ENCODE data around the gene RBFA. TPM values are rescaled to one million over a fixed set of nuclear protein-coding genes. Genes with fewer than 3 reads are reported as not detected.
"Not testable (repeated sequence)": the region's sequence is repeated elsewhere in the genome, so short reads cannot be mapped to it uniquely, and the experiment has no call there.

RBFA gene
- total and polyA plus RNA-seq, 2 experiments from 2014 or later, result 21.4 to 29.4 TPM

- H3K27ac ChIP-seq, result no peak overlapping the region
- WGBS (ENCODE audit: low lambda C conversion rate, missing lambda C conversion rate), result 86% methylated on average over 5 of the region's 5 CpGs
- TF ChIP-seq, protein P1, sequence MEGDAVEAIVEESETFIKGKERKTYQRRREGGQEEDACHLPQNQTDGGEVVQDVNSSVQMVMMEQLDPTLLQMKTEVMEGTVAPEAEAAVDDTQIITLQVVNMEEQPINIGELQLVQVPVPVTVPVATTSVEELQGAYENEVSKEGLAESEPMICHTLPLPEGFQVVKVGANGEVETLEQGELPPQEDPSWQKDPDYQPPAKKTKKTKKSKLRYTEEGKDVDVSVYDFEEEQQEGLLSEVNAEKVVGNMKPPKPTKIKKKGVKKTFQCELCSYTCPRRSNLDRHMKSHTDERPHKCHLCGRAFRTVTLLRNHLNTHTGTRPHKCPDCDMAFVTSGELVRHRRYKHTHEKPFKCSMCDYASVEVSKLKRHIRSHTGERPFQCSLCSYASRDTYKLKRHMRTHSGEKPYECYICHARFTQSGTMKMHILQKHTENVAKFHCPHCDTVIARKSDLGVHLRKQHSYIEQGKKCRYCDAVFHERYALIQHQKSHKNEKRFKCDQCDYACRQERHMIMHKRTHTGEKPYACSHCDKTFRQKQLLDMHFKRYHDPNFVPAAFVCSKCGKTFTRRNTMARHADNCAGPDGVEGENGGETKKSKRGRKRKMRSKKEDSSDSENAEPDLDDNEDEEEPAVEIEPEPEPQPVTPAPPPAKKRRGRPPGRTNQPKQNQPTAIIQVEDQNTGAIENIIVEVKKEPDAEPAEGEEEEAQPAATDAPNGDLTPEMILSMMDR (IDR thresholded peaks at IDR 0.05; ENCODE audit: poor library complexity), result no peak
- TF ChIP-seq EZH2phosphoT487 (IDR thresholded peaks at IDR 0.05; ENCODE audit: low read depth, severe bottlenecking, unreplicated experiment), result no peak
- no peak for TF ChIP-seq EZH2 (IDR thresholded peaks at IDR 0.05; ENCODE audit: borderline replicate concordance)
- H3K27me3 ChIP-seq, result no peaks in the 10 kb centered on the region
- no peaks in the 10 kb centered on the region for H3K4me1 ChIP-seq (ENCODE audit: insufficient read depth)
- no peak overlapping the region for H2AFZ ChIP-seq
- no peaks in the 10 kb centered on the region for H3K79me2 ChIP-seq
- no peak overlapping the region for H3K4me3 ChIP-seq
- no peaks in the 10 kb centered on the region for H4K20me1 ChIP-seq (ENCODE audit: insufficient read depth, poor library complexity, severe bottlenecking)
- H3K9me2 ChIP-seq (replicated peaks; ENCODE audit: insufficient read depth), result no peaks in the 10 kb centered on the region
- H3K4me2 ChIP-seq, result no peak overlapping the region
- no peaks in the 10 kb centered on the region for H3K9me3 ChIP-seq (ENCODE audit: low read depth)
- H3K36me3 ChIP-seq (replicated peaks; ENCODE audit: insufficient read depth, low read depth), result no peaks in the 10 kb centered on the region
- DNase-seq (ENCODE audit: low spot score), result no peak
These were observed 23.7 kb upstream of the RBFA start for GRCh38 chr18:80010551-80010906.

DNA sequence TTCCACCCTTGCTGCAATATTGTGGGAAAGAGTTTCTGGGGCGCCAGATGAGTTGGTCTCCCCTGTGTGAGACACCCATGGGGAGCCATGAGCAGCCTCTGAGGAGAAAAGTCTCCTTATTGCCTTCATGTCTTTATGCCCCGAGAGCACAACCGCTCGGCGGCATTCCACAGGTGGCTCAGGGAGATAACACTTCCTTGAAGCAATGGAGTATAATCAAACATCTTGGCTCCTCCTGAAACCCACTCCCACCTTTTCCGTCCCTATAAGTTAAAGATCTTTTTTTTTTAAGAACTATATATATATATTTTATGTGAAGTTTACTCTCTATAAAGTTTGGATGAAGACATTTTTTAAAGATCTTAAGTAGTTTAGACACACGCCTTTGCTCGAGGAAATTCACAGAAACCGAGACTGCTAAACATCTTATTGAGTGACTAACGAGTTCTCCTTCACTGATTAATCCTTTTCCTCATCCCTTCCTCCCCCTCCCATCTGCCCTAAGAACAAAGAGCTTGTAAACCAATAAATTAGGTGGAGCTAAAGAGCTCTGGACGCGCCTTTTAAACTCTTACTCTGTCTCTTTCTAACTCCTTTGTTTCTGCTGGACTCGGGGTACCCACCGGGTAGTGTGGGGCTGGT, 22.6 kb upstream of the RBFA start:
- not testable (repeated sequence) for H2AFZ ChIP-seq; H3K9me2 ChIP-seq (replicated peaks; ENCODE audit: insufficient read depth); H3K27me3 ChIP-seq; H3K27ac ChIP-seq; H3K9me3 ChIP-seq (ENCODE audit: low read depth); H3K79me2 ChIP-seq; H3K4me3 ChIP-seq; DNase-seq (ENCODE audit: low spot score); H4K20me1 ChIP-seq (ENCODE audit: insufficient read depth, poor library complexity, severe bottlenecking); H3K36me3 ChIP-seq (replicated peaks; ENCODE audit: insufficient read depth, low read depth); H3K4me1 ChIP-seq (ENCODE audit: insufficient read depth); H3K4me2 ChIP-seq
- 89% methylated on average over 14 of the region's 14 CpGs for WGBS (ENCODE audit: low lambda C conversion rate, missing lambda C conversion rate)

GRCh38 chr18:80012714-80013113, 21.5 kb upstream of the RBFA start:
- Histone ChIP-seq H4K20me1 (ENCODE audit: insufficient read depth, poor library complexity, severe bottlenecking) (no peaks in the 10 kb centered on the region), H3K79me2 (no peaks in the 10 kb centered on the region), H3K4me3 (no peak overlapping the region), H3K4me2 (no peak overlapping the region), H3K27me3 (no peaks in the 10 kb centered on the region), H2AFZ (no peak overlapping the region), H3K9me2 (replicated peaks; ENCODE audit: insufficient read depth) (no peaks in the 10 kb centered on the region), H3K36me3 (replicated peaks; ENCODE audit: insufficient read depth, low read depth) (no peaks in the 10 kb centered on the region), H3K9me3 (ENCODE audit: low read depth) (no peaks in the 10 kb centered on the region), H3K27ac (no peak overlapping the region), H3K4me1 (ENCODE audit: insufficient read depth) (no peaks in the 10 kb centered on the region)
- WGBS (ENCODE audit: low lambda C conversion rate, missing lambda C conversion rate), result 94% methylated on average over 19 of the region's 20 CpGs
- TF ChIP-seq, protein P1 (IDR thresholded peaks at IDR 0.05; ENCODE audit: poor library complexity), result no peak
- no peak for TF ChIP-seq EZH2phosphoT487 (IDR thresholded peaks at IDR 0.05; ENCODE audit: low read depth, severe bottlenecking, unreplicated experiment)
- TF ChIP-seq EZH2 (IDR thresholded peaks at IDR 0.05; ENCODE audit: borderline replicate concordance), result no peak
- DNase-seq (ENCODE audit: low spot score), result no peak

DNA sequence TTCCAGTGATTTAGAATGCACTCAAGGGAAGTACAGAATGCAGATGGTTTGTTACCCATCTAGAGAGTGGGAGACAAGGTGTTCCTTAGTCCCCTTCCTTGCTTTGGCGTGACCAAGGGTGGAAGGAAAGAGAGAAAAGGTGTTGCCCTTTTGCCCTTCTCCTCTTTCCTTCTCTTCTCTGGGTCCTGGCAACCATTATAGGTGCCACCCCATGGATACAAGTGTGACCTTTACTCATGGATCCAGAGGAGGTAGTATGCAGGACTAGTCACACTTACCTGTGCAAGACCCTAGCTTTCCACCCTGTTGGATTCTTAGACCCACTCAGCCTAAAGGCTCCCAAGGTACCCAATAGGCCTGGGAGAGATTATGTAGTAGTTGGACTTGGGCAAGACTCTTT, 11.6 kb upstream of the RBFA start:
- Histone ChIP-seq H3K4me2 (no peak overlapping the region), H3K27me3 (no peaks in the 10 kb centered on the region), H3K36me3 (replicated peaks; ENCODE audit: insufficient read depth, low read depth) (no peaks in the 10 kb centered on the region), H3K4me3 (no peak overlapping the region), H3K79me2 (no peaks in the 10 kb centered on the region), H3K9me3 (ENCODE audit: low read depth) (peaks cover 35% of the 10 kb centered on the region), H3K4me1 (ENCODE audit: insufficient read depth) (no peaks in the 10 kb centered on the region), H3K9me2 (replicated peaks; ENCODE audit: insufficient read depth) (no peaks in the 10 kb centered on the region), H4K20me1 (ENCODE audit: insufficient read depth, poor library complexity, severe bottlenecking) (no peaks in the 10 kb centered on the region), H3K27ac (no peak overlapping the region), H2AFZ (no peak overlapping the region)
- no peak for DNase-seq (ENCODE audit: low spot score)
- TF ChIP-seq, protein P1 (IDR thresholded peaks at IDR 0.05; ENCODE audit: poor library complexity), result no peak
- no peak for TF ChIP-seq EZH2phosphoT487 (IDR thresholded peaks at IDR 0.05; ENCODE audit: low read depth, severe bottlenecking, unreplicated experiment)
- no peak for TF ChIP-seq EZH2 (IDR thresholded peaks at IDR 0.05; ENCODE audit: borderline replicate concordance)
- WGBS (ENCODE audit: low lambda C conversion rate, missing lambda C conversion rate), result 50% methylated on average over 1 of the region's 1 CpG
